Erythroblast (primary cell): Measurements from ENCODE around the gene FLT3LG.

ENCODE experiments used
- GATA1 ChIP-seq: IDR thresholded peaks from 2 replicates; pipeline ENCODE4 v1.6.1; 2011; ENCODE audit warnings: low read depth, mild to moderate bottlenecking, control low read depth, low read length, moderate library complexity
- POLR2A ChIP-seq: IDR thresholded peaks from 2 replicates; pipeline ENCODE4 v1.6.1; 2011; ENCODE audit warnings: mild to moderate bottlenecking, low read length

DNA sequence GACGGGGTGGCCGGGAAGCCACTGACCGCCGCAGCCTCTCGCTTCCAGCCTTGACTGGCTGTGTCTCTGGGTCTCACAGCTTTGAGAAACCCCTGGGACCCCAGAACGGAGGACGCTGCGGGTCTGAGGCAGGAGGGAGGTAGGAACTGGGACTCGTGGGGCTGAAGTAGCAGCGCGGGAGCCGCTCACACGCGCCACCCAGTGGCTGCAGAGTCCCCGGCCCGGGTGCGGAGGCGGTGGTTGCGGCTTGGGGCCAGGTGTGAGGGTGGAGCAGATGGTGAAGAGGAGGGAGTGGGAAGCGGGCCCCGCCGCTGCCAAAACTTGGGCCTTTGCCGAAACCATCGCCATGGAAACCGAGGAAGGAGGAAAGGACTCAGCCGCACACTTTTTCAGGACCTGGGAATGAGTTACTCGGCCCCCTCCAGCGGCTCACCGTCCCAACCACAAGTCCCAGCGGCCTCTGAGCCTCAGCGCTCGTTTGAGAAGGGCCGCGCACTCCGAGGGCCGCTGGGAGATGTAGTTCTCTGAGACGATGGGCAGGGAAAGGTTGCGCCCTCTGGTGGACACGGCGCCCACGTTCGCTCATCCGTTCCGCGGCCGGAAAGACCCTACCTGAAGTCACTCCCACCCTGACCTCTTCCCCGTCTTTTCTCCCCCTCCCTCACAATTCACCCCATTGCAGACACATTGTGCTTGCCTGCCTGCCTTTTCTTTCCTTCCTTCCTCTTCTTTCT is 30.5 kb upstream of the FLT3LG start:
- no peak for TF ChIP-seq POLR2A
- TF ChIP-seq GATA1, result no peak
